T-helper 1 cell treated with Interleukin-12 subunit alpha and Interleukin-12 subunit beta and Interleukin-4 antibody, amounts not matched to agents 30 ng/mL and 1 ng/mL, for 36 hours (primary cell): ENCODE measurements around the gene TUFM. TPM values are rescaled to one million over a fixed set of nuclear protein-coding genes. Genes with fewer than 3 reads are reported as not detected.
"Not testable (repeated sequence)": the region's sequence is repeated elsewhere in the genome, so short reads cannot be mapped to it uniquely, and the experiment has no call there.

ENCODE experiments used
- intact Hi-C: fragments of 100-400 bp; cut with micrococcal nuclease; formaldehyde crosslinking; loops from one replicate; pipeline ENCODE4 v1.15.1; 2024
- total RNA-seq: library from RNA; stranded (reverse); gene quantifications from 2 replicates; pipeline ENCODE4 v1.2.3, GENCODE V29; 2022

TUFM gene
- total RNA-seq, 1 donor from 2014 or later, result 137 TPM

DNA sequence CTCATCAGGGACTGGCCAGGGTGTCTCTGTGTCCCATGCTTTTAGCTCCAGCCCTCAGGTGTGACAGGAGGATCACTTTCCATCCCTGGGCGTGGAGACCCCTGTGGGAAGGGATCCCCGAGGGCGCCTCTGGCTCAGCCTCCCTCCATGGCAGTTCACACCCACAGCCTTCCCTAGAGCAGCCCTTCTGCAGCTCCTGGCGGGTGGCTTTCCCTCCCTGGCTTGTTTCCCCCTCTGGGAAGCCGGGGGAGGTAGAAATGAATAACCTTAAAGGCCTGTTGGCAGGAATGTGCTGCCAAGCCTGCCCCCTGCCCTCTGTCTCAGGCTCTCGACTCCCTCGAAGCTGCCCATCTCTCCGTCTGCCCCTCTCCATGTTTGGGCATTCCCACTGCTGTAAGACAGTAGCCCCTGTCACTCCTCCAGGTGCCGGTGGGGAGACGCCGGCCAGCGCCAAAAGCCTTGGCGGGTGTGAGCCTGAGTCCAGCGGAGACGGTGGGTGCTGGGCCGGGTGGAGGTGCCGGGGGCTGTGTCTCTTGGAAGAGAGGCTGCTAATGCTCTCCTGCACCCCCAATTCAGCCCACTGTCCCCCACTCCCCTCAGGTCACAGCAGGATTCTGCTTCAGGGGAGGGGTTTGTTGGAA is 30.0 kb upstream of the TUFM start:
- intact Hi-C loops, result no loop called here

DNA sequence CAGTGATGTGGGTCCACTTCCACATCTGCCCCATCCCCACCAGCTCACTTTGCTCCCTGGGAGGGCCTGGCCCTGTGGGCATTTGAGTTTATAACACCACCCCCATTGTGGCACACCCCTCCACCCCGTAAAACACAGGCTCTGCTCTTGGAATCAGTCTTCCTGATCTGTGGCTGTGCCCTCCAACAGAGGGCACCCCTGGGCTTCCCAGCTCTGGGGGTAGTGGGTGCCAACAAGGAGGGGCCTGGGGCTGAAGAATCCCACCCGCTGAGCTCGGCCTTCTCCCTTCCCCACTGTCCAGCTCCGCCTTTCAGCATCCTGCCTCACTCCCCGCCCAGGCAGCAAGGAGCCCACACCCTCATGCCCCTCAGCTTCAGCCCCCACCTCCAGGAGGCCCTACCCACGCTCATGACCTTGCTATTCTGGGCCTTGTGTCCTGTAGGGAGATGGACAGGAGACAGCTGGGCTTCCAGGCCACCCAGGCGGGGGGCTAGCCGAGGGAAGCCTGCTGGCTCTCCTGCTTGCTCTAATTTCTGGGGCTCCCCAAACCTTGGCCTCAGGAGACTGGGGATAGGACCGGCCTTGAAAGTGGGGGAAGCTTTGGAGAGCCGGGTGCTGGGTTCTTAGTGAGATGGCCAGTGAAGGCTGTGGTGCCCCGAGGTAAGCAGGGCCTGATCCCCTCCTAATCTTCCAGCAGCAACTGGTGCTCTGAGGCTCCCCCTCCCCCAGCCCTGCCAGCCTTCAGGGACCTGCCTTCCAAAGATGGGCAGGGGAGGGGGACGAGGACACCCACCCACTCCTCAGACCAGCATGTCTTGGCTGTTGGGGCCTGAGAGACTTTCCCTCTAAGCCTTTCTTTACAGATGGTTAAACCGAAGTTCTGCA is 29.2 kb upstream of the TUFM start:
- intact Hi-C loops, result no loop called here

DNA sequence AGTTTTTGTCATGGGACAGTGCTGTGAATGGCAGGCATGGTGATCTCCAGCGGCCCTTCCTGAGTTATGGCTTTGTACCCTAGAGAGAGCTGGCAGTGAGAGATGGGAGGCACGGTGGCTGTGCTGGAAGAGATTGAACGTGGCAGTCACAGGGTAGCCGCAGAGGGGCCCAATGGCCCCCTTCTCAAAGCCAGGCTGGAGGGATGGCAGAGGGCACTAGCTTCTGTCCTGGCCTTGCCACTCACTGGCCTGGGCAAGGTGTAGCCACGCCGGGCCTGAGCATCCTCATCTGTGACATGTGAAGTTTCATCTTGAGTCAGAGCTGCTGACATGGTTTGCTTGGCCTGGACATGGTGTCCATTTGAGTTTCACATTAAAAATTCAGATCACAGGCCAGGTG is 28.3 kb upstream of the TUFM start:
- intact Hi-C loops, result no loop called here

DNA sequence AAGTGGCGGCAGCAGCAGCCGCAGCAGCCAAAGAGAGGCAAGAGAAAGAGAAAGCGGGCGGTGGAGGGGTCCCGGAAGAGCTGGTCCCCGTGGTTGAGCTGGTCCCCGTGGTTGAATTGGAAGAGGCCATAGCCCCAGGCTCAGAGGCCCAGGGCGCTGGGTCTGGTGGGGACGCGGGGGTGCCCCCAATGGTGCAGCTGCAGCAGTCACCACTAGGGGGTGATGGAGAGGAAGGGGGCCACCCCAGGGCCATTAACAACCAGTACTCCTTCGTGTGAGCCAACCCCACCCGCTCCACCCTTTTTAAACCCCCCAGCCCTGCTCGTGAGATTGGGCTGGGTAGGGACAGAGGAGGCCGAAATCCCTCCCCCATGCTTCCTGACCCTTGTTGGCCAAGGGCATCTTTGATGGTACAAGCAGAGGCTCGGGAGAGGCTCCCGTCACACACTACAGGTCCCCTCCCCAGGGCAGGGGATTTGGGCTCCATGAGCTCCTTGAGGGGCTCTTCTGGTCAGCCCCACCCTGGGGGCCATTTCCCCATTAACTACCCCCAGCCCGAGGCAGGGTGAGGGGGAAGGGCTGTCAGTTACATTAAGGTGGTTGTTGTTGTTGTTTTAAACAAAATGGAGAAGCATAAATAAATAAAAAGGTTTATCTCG is 27.5 kb upstream of the TUFM start:
- intact Hi-C loops, result loop anchor here (1.0 kb wide), 1 partner anchor 72 kb away; no protein-coding TSS in a partner anchor

DNA sequence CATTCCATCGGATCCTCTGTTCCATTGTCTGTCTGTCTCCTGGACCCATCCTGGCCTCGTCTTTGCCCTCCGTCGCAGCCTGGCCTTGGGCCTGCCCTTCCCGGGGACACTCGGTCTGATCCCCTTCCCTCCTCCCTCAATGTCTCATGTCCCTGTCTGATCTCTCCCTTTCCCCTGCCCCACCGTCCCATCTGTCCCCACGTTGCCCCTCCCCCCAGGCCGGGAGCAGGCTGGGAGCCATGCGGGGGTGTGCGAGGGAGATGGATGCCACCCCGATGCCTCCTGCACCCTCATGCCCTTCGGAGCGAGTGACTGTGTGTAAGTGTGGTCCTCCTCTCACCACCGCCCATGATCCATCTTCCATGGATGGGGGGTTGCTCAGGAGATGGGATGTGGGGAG is 26.8 kb upstream of the TUFM start:
- intact Hi-C loops, result loop anchor here (1.0 kb wide), 1 partner anchor 72 kb away; no protein-coding TSS in a partner anchor

DNA sequence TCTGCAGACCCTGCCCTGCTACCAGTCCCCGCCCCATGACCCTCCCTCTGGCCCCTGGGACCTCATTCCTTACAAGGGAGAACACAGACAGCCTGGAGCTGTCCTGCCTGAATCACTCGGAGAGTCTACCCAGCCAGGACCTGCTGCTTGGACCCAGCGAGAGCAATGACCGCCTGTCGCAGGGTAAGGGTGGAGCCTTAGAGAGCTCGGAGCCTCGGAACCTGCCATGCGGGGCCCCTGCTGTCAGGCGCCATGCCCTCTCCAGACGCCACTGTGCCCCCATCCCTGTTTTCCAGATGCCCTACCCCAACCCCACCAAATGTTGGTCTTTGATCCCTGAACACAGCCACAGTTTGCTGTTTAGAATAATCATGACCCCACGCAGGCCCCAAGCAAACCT is 23.1 kb upstream of the TUFM start:
- intact Hi-C loops, result no loop called here

DNA sequence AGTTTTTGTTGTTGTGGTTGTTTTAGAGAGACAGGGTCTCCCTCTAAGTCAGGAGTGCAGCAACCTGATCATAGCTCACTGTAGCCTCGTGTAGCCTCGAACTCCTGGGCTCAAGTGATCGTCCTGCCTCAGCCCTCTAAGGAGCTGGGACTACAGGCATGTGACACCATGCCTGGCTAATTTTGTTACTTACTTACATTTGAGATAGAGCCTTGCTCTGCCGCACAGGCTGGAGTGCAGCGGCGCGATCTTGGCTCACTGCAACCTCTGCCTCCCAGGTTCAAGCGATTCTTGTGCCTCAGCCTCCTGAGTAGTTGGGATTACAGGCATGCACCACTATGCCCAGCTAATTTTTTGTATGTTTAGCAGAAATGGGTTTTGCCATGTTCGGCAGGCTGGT is 21.5 kb upstream of the TUFM start:
- intact Hi-C loops, result not testable (repeated sequence)

DNA sequence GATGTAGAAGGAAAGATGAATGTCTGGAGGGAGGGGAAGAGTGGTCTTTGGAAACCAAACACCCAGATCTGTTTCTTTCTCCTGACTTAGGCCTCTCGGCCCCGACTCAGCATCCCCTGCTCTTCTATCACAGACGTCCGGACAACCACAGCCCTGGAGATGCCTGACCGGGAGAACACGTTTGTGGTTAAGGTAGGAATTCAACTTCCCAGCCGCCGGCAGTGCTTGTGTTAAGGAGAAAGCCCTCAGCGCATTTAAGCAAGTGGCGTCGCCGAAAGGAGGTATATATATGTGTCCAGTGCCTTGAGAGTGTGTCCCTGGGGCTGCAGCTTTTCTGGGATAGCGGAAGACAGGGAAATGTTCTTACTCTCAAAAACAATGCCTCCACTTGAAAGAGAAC is 21.1 kb upstream of the TUFM start:
- intact Hi-C loops, result no loop called here

DNA sequence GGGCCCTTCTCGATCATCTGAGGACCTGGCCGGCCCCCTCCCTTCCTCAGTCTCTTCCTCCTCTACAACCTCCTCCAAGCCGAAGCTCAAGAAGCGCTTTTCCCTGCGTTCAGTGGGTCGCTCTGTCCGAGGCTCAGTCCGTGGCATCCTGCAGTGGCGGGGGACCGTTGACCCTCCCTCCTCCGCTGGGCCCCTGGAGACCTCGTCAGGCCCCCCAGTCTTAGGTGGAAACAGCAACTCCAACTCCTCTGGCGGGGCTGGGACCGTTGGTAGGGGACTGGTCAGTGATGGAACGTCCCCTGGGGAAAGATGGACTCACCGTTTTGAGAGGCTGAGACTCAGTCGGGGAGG is 20.3 kb upstream of the TUFM start:
- intact Hi-C loops, result no loop called here

DNA sequence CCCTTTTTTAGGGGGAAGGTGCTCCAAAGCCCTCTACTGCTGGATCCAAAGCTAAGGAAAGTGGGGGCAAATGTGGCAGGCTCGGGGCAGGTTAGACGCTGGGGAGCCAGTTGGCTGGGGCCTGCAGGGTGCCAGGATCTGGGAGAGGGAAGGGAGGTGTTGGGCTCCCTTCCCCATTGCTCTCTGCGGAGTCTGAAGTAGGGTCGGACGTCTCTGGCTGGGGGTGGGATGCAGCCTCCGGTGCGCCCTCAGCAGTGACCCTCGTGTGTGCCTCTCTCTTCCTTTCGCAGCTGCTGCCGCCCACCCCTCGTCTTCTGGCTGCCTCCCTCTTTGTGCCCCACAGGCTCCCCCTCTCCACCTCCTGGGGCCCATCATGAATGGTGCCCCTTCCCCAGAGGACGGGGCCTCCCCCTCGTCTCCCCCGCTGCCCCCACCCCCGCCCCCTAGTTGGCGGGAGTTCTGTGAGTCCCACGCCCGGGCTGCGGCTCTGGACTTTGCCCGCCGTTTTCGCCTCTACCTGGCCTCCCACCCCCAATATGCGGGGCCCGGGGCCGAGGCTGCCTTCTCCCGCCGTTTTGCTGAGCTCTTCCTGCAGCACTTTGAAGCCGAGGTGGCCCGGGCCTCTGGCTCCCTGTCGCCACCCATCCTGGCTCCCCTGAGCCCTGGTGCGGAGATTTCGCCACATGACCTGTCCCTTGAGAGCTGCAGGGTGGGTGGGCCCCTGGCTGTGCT is 19.7 kb upstream of the TUFM start:
- intact Hi-C loops, result no loop called here

DNA sequence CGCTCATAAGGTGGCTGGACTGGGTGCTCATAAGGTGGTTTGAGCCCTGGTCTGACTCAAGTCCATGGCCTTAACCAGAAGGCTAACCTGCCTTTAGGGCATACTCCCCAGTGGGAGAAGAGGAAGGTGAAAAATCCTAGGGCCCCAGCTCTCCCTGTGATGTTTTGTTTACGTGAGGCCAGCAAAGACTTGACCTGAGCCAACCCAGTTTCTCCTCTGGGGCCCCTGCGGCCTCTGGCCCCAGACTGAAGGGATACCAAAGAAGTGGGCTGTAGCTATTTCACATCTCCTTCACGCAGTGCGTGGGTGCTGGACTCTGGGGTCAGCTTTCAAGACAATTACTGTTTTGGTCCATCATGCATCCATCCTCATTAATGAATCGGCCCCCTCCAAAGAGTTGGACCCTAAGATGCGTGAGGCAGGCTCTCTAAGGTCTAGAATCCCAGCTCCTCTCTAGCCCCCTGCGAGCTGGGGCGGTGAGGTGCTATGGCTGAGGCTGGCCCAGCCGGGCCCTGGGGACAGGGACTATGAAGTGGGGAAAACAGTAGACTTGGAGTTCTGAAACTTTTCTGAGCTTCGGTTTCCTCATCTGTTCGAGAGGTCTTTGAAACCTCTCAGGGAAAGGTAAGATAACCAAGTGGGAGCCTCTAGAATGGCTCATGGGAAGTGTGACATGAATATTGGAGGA is 19.0 kb upstream of the TUFM start:
- intact Hi-C loops, result no loop called here

DNA sequence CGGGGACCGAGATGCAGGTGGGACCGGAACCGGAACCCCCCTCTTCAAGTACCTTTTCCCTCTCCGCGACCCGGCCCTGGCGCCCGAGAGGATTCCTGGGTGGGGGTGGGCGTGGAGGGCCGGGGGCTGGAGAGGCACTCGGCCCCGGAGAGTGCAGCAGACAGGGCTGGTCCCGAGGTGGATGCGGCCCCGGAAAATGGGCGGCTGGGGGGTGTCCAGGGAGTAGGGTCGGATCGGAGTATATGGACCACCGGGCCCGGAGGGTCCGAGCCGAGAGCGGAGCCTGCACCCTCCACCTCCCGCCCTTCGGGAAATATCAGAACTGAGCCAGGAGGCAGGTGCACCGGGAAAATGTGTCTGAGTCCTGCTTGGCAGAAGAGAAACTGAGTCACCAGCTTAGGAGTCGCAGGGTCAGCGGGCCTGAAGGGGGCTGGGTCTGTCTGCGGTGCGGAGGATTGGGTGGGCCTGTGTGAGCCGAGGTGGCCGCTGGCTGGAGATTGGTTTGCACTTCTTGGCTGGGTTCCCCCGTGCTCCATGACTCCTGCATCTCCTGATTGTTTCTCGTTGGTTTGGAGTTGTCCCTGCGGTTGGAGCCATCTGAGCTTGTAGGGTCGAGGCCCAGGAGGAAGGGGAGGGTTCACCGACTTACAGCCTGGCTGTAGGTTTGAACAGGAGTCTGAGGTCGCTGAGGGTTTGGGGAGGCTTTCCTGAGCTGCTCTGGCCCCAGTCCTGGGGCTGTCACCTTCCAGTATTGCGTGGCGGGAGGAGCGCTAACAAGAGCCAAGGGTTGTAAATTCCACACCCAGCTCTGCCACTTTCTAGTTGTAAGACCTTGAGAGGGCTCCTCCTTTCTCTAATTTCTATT is 18.0 kb upstream of the TUFM start:
- intact Hi-C loops, result loop anchor here (1.0 to 2.0 kb wide), 5 partner anchors 16 to 87 kb away; partner anchors contain the start of genes NFATC2IP and RABEP2

DNA sequence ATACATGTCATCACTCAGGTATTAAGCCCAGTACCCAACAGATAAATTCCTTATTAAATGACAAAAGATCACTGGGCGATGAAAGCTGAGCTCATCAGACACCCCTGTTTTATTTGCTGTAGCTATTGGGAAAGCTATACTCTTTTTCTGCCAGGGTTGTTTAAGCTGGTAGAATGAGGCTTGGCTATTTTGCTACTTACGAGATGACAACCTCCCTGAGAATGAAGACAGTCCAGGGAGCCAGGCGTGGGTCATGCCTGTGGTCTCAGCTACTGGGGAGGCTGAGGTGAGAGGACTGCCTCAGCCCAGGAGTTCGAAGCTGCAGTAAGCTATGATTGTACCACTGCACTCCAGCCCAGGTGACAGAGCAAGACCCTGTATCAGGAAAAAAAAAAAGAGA is 13.2 kb upstream of the TUFM start:
- intact Hi-C loops, result no loop called here

DNA sequence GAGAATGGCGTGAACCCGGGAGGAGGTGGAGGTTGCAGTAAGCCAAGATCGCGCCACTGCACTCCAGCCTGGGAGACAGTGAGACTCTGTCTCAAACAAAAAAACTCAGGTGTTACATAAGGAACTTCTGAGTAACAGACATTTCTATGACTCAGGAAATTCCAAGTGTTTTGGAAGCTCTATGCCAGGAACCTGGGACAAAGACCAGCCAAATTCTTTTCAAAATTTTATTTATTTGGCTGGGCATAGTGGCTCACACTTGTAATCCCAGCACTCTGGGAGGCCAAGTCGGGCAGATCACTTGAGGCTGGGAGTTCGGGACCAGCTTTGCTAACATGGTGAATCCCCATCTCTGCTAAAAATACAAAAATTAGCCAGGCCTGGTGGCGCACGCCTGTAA is 12.3 kb upstream of the TUFM start:
- intact Hi-C loops, result no loop called here

DNA sequence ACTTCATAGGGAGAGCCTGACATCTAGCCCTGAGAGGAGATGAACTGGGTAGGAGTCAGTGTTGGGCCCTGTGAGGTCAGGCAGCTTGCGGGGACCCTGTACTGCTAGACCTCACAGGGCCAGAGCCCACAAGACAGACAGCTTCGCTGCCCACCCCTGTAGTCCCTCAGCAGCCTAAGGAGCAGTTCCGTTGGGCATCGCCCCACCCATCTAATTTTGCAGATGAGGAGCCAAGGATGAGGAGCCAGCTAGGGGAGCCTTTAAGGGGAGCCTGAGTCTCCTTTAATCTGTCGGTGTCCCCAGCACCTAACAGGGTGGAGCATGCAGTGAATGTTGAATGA is 755 bp upstream of the TUFM start:
- intact Hi-C loops, result loop anchor here (5.0 kb wide), 2 partner anchors 105 to 1850 kb away; partner anchors contain the start of genes NFATC2IP and SRCAP

DNA sequence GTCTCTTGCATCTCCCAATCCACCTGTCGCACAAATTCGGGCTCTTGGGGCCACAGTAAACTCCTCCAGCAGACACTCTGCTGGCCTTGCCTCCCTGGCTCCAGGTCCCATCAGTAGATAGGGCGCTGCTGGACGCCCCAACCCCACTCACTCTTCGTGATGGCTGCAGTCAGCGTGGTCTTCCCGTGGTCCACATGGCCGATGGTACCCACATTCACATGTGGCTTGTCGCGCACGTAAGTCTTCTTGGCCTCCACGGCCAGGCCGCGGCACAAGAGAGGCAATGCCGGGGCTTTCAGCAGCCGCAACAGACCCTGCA is 428 bp downstream of the TUFM start:
- intact Hi-C loops, result loop anchor here (1.0 to 5.0 kb wide), 6 partner anchors 17 to 1852 kb away; partner anchors contain the start of genes NFATC2IP, SH2B1 and SRCAP

DNA sequence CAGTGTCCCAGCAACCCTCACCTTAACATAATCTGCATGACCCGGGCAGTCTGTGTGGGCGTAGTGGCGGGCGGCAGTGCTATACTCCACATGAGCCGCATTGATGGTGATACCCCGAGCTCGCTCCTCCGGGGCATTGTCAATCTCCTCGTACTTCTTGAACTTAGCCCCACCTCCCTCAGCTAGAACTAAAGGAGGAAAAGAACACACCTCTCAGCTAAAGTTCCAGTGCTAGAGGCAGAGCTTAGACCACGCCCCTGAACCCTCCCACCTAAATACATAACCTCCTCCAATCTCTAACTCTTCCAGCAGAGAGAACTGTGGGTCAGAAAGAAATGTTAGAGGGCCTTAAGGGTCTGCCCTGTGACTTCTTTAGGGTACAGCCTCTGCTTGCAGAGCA is 855 bp downstream of the TUFM start:
- intact Hi-C loops, result loop anchor here (1.0 to 5.0 kb wide), 6 partner anchors 18 to 1852 kb away; partner anchors contain the start of genes NFATC2IP, SH2B1 and SRCAP

DNA sequence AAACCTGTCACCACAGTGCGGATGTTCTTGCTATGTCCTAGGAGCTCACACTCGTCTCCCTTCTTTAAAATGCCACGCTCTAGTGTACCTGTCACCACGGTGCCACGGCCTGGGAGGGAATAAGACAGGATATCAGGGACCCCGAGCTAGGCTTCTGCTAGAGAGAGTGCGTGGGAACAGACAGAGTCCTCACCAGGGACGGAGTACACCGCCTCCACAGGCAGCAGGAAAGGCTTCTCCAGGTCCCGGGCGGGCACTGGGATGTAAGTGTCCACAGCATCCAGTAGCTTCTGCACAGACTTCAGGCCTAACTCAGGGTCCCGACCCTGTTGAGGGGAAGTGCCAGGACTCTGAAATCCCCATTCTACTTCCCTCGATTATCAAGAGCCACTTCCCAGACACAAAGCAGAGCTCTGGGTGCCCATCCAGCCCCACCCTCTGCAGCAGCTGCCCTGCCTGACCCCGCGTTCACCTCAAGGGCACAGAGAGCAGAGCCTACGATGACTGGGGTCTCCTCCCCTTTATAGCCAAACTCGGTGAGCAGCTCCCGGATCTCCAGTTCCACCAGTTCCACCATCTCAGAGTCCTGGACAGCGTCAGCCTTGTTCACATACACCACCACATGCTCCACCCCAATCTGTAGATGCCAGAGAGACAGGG is 1.8 kb downstream of the TUFM start:
- intact Hi-C loops, result loop anchor here (2.0 kb wide), 1 partner anchor 18 kb away; the partner anchor contains the start of gene SH2B1

DNA sequence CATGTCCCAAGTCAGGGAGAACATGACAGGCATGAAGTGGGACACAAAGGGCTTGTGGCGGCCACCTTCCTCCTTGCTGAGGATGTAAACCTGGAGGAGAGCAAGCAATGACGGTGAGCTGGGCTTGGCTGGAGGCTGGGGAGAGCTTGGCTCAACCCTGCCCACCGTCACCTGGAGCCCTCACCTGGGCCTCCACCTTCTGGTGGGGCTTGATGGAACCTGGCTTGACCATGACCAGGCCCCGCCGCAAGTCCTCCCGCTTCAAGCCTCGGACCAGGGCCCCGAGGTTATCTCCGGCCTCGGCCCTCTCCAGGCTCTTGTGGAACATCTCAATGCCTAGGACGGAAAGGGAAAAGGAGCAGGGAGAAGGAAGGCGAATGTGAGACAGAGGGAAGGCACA is 2.4 kb downstream of the TUFM start:
- intact Hi-C loops, result loop anchor here (2.0 kb wide), 1 partner anchor 19 kb away; the partner anchor contains the start of gene SH2B1
